HG03342 (cell line): ENCODE data around the gene LRRK2.
"Not testable (repeated sequence)": the region's sequence is repeated elsewhere in the genome, so short reads cannot be mapped to it uniquely, and the experiment has no call there.

Experiments
- ATAC-seq: cut with Tn5 transposase; IDR thresholded peaks from one replicate; pipeline ENCODE4 v1.9.1; 2021; ENCODE audit warnings: mild to moderate bottlenecking, moderate library complexity; ENCODE audit not compliant: unreplicated experiment

The LRRK2 gene

DNA sequence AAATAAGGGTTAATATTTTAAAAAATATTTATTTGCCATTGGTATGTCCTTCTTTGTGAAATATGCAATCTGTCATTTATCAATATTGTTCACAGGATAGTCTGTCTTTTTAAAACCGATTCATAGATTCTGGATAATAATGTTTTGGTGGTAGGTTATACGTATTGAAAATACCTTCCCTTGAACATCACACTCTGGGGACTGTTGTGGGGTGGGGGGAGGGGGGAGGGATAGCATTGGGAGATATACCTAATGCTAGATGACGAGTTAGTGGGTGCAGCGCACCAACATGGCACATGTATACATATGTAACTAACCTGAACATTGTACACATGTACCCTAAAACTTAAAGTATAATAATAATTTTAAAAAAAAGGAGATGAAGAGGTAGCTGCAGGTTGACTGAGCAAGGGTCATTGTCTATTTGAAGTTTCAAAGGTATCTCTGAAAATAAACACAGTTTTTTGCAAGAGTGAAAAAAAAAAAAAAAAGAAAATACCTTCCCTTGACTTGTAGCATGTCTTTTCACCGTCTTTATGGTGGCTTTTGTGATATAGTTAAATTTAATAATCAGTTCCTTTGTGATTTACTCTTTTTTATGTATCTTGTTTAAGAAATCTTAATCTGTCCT lies 19.8 kb downstream of the LRRK2 start:
- not testable (repeated sequence) for ATAC-seq

DNA sequence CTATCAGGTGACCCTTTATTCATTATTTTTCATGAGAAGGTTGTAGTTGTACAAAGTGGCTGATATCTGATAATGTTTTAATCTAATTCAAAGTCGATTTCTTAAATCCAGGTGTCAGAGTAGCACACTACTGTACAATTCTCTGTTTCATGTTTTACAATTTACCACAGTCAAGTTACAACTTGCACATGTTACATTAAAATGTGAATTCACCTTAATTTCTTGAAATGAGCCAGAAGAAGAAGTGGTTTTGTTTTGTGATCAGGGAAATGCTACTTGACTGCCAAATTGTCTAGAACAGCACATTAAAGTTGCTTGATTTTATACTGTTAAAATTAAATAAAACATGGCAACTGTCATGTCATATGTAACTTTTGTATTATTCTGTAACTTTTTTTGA lies 23.2 kb downstream of the LRRK2 start:
- no peak for ATAC-seq

DNA sequence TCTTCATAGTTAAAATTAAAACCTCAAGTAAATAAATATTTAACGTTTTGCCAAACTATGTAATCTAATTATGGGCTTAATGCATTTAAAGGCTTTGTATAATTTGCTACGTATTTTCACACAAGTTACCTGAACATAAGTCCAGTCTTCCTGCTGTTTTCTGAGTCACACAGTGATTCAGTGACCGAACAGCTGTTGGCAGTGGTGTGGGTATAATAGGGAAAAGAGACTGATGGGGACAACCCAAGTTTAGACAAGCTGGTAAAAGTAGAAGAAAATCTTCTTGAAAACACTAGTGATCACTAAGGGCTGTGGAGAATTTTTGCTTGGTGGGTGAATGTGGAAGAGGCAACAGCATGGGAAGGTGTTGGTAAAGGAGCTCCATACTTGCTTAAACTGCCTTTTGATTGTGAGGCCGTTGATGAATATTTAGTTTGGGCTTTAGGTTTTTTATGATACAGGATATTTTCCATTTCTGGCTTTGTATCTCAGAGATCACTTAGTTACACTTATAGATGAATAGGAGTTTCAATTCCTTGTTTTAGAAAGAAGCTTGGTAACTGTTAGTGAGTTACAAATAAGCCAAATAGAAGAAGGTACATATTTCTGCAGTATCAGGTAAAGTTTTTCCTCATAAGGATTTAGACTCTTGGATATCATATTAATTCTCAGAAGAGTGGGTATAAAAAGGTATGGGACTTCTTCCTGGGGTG lies 23.9 kb downstream of the LRRK2 start:
- peak; percentile 82 for ATAC-seq

GRCh38 chr12:40250652-40251051 lies 25.9 kb downstream of the LRRK2 start:
- ATAC-seq = not testable (repeated sequence)

- ATAC-seq = no peak
Observed at GRCh38 chr12:40253936-40254335, 29.1 kb downstream of the LRRK2 start.

DNA sequence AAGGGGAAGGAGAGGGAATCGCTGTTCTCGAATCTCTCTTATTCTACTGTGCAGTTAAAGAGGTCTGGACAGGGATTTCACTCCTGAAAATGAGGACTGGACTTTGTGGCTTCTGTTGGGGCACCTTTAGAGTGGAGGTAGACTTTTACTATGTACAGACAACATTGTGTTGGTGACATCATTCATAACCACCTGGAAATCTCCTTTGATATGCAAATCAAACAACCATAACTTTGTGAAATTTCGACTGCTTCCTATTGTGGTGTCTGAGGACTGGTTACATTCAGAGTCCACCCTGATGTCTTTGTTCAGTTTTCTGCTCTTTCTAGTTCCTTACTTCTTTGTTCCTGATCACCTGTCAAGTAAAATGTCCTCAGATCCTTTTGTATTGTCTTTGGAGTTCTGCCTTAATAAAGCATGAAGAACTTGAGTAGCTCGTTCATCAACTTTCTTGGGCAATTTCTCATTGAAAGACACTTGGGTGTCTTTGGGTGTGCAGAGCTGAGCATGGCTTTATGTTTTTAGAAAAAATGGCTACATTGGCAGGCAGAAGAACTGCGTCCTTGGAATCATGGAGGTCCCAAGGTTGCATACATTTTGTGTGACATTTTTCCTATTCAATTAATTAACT lies 29.8 kb downstream of the LRRK2 start:
- ATAC-seq = no peak

DNA sequence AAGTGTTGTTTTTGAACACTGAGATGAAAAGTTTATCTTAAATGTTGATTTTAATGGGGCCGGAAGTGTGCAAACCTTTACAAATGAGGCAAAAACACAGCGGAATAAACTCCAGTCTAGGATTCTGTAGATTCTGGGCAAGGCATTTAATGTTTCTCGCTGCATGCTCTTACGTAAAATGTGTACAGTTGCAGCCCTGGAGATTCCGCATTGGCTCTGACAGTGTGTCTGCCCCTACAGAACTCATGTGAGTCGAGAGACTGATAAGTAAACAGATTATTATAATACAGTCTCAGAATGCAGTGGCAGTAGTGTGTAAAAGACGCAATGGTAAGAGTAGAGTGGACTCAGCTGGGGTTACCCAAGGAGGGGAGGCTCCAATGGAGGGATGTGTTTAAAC lies 33.6 kb downstream of the LRRK2 start:
- ATAC-seq = no peak

- ATAC-seq = peak; percentile 89
Observed at GRCh38 chr12:40261937-40262336, 37.1 kb downstream of the LRRK2 start.

DNA sequence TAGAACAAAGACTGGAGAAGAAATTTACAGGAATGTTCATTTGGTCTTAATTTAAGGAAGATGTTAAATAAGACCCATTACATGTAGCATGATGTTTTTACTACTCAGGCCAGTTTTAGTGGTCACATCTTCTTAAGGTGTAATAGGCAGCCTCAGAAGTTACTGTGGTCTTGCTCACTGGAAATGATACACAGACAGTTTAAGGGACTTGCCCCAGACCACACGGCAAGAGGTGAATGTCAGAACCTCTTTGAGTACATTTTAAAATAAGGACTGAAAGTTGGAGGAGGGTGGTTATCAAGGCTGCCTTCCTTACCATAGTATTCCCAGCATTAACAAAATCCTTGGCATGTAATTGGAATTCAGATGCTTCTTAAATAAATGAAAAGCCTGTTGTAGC lies 37.9 kb downstream of the LRRK2 start:
- ATAC-seq = peak; percentile 85

DNA sequence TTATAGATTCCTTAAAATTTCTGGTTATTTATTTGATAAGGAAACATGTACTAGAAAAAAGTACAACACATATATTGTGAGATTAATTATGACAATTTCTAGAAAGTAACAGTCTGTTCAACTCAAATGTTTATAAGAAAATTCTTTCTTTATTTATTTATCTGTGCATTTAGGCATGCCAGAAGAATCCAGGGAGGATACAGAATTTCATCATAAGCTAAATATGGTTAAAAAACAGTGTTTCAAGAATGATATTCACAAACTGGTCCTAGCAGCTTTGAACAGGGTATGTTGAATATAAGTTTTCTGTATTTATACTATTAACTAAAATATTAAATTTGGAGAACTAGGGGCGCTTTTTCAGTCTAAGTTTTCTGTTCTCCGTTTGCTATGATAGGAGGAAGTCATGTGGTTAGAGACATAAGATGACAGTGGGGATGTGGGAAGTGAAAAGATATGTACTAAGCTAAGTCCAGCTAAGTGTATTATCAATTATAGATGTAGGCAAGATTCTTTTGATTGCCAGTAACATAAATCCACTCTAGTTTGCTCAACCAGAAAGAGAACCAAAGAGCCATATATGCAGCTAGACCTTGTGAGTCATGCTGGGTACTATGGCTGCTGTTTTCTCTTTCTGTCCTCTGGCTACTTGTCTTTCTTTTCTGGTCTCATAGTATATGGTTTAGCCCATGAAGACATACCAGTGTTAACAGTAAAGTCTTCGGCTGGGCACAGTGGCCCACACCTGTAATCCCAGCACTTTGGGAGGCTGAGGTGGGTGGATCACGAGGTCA lies 39.0 kb downstream of the LRRK2 start:
- ATAC-seq = no peak

DNA sequence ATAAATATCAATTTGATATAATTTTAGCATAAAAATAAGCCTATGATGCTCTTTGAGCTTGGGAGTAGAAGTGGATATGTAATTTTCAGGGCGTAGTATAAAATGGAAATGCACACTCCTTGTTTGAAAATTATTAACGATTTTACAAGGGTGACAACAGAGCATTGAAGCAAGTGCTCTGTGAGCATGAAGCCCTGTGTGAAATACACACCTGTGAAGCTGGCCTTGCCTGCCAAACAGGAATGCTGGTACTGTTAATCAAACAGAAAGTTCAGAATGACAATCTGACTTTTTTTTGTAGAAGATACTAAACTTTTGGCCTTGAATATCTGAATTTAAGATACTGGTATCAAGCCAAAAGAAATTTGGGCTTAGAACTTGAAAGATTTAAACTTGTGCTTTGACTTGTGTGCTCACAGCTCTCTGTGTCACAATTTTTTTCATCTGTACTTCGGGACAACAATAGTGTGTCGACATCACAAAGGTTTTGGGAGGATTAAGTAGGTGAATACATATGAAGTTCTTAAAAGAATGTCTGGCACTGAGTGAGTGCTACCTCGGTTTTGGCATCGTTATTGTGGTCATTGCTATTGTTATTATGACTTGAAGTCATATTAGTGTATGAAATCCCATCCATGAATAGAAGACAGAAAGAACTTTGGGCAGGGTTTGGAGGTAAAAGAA lies 47.3 kb downstream of the LRRK2 start:
- no peak for ATAC-seq

- no peak for ATAC-seq
Observed at GRCh38 chr12:40281791-40282364, 57.1 kb downstream of the LRRK2 start.

DNA sequence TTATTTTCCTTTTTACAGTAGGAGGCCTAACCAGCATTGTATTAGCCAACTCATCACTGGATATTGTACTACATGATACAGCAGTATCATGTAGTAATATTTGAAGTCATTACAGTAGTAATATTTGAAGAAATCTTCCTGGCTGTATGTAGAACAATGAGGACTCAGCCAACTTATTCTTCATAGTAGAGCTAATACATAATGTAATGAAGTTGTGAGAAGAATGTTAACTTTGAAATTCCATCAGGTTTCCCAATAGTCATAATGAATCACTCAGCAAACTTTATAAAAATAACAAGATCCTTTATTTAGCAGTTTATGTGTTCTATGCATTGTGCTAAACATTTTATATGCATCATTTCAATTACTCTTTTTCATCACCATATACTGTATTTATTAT lies 61.8 kb downstream of the LRRK2 start:
- ATAC-seq = no peak

DNA sequence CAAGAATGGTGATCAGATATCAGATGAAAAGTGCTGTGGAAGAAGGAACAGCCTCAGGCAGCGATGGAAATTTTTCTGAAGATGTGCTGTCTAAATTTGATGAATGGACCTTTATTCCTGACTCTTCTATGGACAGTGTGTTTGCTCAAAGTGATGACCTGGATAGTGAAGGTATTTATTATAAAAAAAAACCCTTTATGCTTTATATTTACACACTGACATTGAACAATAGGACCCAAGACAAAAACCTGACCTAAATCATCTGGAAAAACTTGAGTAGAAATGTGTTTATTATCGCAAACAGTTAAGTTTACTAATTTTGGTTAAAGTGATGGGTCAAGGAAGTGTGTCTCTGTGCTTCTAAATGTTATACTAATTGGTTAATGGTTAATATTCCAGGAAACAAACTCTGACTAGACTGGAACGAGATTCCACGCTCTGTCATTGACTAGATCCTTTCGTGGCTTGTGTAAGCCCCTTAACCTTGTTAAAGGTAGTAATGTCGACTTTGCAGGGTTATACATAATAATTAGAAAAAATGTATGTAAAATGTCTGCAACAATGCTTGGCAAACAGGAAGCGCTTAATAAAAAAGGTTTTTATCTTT lies 62.7 kb downstream of the LRRK2 start:
- ATAC-seq = no peak

DNA sequence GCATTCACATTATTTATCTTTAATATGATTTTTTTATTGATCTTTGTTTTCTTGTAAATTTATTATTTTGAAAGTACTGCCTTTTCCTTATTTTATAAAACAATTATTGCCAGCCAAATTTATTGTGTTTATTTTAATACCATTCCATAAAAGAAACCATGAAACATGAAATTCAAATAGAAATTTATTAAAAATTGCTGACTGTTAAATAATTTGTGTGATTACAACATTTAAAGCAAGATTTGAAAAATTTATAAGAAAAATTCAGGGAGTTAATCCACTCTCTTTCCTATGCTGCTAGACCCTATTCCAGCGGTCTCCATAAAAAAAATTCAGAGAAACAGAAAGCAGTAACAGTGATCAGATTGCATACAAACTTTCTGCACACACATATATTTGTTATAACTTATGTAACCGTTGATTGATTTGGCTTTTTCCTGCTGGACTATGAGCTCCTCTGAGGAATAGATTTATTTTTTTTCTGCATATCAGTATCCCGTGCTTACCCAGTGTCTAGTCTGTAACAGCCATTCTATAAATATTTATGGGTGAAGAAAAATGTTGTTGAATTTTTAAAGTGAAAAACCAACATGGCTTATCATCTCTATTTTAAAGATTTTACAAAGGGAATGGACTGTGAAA lies 68.1 kb downstream of the LRRK2 start:
- ATAC-seq = no peak

GRCh38 chr12:40298341-40298740 lies 73.5 kb downstream of the LRRK2 start:
- ATAC-seq = no peak

GRCh38 chr12:40300490-40300889 lies 75.7 kb downstream of the LRRK2 start:
- no peak for ATAC-seq

GRCh38 chr12:40309001-40309400 lies 84.2 kb downstream of the LRRK2 start:
- ATAC-seq = no peak

DNA sequence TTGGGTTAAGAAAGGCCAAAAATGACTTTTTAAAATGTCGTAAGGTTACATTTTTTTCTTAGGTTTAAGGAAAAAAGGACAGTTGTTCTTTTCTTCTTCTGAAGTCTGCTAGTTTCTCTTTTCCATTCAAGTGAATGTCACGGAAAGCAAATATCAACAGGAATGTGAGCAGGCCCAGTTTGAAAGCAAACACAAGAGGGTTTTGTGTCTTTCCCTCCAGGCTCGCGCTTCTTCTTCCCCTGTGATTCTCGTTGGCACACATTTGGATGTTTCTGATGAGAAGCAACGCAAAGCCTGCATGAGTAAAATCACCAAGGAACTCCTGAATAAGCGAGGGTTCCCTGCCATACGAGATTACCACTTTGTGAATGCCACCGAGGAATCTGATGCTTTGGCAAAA lies 85.4 kb downstream of the LRRK2 start:
- ATAC-seq = no peak

- ATAC-seq = no peak
Observed at GRCh38 chr12:40312196-40312595, 87.4 kb downstream of the LRRK2 start.
